Measurements from ENCODE around the gene HYDIN. TPM values are rescaled to one million over a fixed set of nuclear protein-coding genes. Genes with fewer than 3 reads are reported as not detected.

HYDIN gene
- 0.08 and 0.12 TPM in 2 replicates for total RNA-seq (ENCODE audit: low replicate concordance)

DNA sequence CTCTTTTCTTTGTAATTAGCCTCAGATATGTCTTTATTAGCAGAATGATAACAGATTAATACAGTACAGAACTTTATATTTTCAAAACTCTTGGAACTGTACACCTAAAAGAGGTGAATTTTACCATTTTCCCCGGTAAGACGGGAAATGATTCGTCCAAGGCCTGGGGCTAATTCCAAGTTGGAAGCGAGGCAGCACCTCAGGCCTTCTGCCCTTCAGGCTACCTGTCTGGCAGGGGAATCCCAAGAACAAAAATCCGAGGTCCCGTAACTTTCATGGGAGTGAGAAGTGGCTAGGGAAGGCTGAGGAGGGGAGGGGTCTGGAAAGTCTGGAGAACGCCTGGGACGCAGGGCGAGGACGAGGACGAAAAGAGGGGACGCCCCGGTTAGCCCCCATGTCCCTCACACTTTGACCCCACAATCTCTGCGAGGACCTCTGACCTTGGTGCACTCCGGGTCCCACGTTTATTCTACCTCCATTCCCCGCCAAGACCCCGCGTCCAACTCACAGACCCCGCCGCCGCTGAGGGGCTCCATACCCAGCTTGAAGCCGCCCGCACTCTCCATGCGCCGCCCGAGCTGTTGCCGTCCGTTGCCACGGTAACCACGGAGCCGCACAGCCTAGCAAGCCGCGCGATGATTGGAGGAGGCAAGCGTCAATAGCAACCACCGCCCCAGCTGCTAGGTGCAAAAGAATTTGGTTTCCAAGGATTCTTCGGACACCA lies at the start of gene HYDIN:
Gene HYDIN (minus strand): TSS at position 601 of the 724 bp plus-strand sequence. CDS start 43,827 bp downstream, outside the sequence.

DNA sequence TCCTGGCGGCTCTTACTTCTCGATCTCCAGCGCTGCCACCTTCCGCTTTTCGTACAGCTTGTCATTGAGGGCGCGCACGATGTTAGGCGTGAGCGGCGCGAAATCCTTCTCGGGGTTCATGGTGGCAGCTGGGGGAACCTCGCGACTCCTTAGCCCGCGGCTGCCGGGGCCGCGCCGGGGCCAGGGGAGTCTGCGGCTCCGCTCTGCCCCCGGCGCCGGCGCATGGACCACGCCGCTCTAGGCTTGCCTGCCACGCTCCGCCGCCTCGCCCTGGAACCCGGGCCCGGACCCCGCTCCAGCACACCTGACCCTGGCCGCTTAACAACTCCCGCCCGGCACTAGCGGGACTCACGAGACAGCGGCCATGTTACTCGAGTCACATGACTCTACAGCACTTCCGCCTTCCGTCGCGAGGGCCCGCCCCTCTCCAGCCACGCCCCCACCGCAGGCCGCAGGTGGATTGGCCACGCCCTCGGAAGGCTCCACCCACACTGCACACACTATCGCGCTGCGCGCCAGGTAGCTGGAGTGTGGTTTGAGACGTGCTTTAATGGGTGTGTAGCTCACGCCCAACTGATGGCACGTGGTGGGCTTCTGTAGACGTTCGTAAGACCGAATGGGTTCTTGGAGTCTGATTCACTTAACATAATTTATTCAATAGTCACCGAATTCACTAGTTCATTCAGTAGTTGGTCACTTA lies 429.6 kb downstream of the HYDIN start, which contains the start of gene VAC14:
Gene VAC14 (minus strand): TSS at position 378 of the 700 bp plus-strand sequence. CDS start 258 bp downstream, at position 120.

Other genes starting within 250 kb of the HYDIN start
- gene CMTR2, start 58.7 kb upstream of the HYDIN start, total RNA-seq (ENCODE audit: low replicate concordance) = 10.4 and 19.5 TPM in 2 replicates
- gene CALB2, start 128.0 kb upstream of the HYDIN start, total RNA-seq (ENCODE audit: low replicate concordance) = 0.08 TPM in 1 of 2 replicates, not detected in the other
- not detected in 2 replicates for gene TLE7, start 211.3 kb upstream of the HYDIN start, total RNA-seq (ENCODE audit: low replicate concordance)
- gene ZNF23, start 231.5 kb upstream of the HYDIN start, total RNA-seq (ENCODE audit: low replicate concordance) = 7.7 and 9.9 TPM in 2 replicates

Data from smooth muscle cell of the coronary artery (primary cell).